Lung (tissue), 13 donors: Measurements from ENCODE around the gene ACMSD. TPM values are rescaled to one million over a fixed set of nuclear protein-coding genes. Genes with fewer than 3 reads are reported as not detected.

Experiments used
- ATAC-seq: fragments of 200-7000 bp; cut with Tn5 transposase; one replicate; pipeline ENCODE4 v1.9.1; 2020; ENCODE audit warnings: moderate number of reproducible peaks; ENCODE audit not compliant: insufficient read depth, low FRiP score
- DNase-seq, 3 donors: peaks; one replicate each; pipeline ENCODE4 v3.0.0-alpha.2; 2013 to 2017
- H3K27ac ChIP-seq, 2 donors: one replicate each; pipeline ENCODE4 v1.5.1; 2013; ENCODE audit warnings: mild to moderate bottlenecking in 2 of 2, moderate library complexity in 2 of 2, control low read depth in 1 of 2, inconsistent platforms in 1 of 2, low read depth in 1 of 2, low read length in 1 of 2
- H3K27me3 ChIP-seq, 3 donors: one replicate each; pipeline ENCODE4 v1.5.1; 2013; ENCODE audit warnings: low read length in 2 of 3; ENCODE audit not compliant: control insufficient read depth in 3 of 3, insufficient read depth in 3 of 3
- H3K36me3 ChIP-seq, 4 donors: one replicate each; pipeline ENCODE4 v1.5.1; 2013; ENCODE audit warnings: low read length in 4 of 4, mild to moderate bottlenecking in 1 of 4, moderate library complexity in 1 of 4; ENCODE audit not compliant: control insufficient read depth in 4 of 4, insufficient read depth in 4 of 4
- H3K4me1 ChIP-seq, 5 donors: one replicate each; pipeline ENCODE4 v1.5.1; 2013; ENCODE audit warnings: low read length in 5 of 5, mild to moderate bottlenecking in 2 of 5, moderate library complexity in 1 of 5; ENCODE audit not compliant: control insufficient read depth in 5 of 5, insufficient read depth in 5 of 5
- H3K4me3 ChIP-seq: one replicate; pipeline ENCODE4 v1.5.1; 2013; ENCODE audit warnings: mild to moderate bottlenecking, control low read depth, moderate library complexity
- H3K9ac ChIP-seq, 2 donors: one replicate each; pipeline ENCODE4 v1.5.1; 2013; ENCODE audit warnings: low read length in 2 of 2, control low read depth in 1 of 2; ENCODE audit not compliant: insufficient read depth in 1 of 2
- H3K9me3 ChIP-seq, 4 donors: one replicate each; pipeline ENCODE4 v1.5.1; 2013; ENCODE audit warnings: low read length in 3 of 4, mild to moderate bottlenecking in 1 of 4, moderate library complexity in 1 of 4; ENCODE audit not compliant: control insufficient read depth in 4 of 4, insufficient read depth in 3 of 4
- WGBS, 2 donors: extraction: QIAGEN DNeasy Blood & Tissue Kit; methylation state at CpG; one replicate each; pipeline ENCODE4 v1.1.7; 2013; 5-methylcytosine and 5-hydroxymethylcytosine counted together
- polyA plus RNA-seq, 2 donors: library from polyadenylated mRNA; stranded (reverse); fragments of 200-250 nt; gene quantifications; one replicate each; pipeline ENCODE4 v1.2.1, GENCODE V29; 2013
- small RNA-seq: library from RNA; depleted of rRNA; stranded (forward); fragments of <200 nt; gene quantifications from one replicate; pipeline ENCODE3, GENCODE V24; 2014; ENCODE audit warnings: low replicate concordance
- total RNA-seq, 2 donors: library from RNA; depleted of rRNA in 1 of 2; stranded (reverse); fragments of >200 nt in 1 of 2; gene quantifications; one replicate each; pipeline ENCODE4 v1.2.1, GENCODE V29; 2014 to 2021
- TF ChIP-seq, protein P1 (sequence below): IDR thresholded peaks from 2 replicates; pipeline ENCODE4 v1.5.1; 2012; ENCODE audit warnings: mild to moderate bottlenecking; ENCODE audit errors: control extremely low read depth, extremely low read depth
- donor health status: control.
- donor health status: control.
- donor health status: Bipolar disorder and iron deficiency.
- donor health status: healthy.
- donor health status: DM: yes; HTN: yes; CAD: no.

The ACMSD gene
- total and polyA plus RNA-seq, 4 donors: 0.08 to 0.14 (median 0.12) TPM; not detected in 1

DNA sequence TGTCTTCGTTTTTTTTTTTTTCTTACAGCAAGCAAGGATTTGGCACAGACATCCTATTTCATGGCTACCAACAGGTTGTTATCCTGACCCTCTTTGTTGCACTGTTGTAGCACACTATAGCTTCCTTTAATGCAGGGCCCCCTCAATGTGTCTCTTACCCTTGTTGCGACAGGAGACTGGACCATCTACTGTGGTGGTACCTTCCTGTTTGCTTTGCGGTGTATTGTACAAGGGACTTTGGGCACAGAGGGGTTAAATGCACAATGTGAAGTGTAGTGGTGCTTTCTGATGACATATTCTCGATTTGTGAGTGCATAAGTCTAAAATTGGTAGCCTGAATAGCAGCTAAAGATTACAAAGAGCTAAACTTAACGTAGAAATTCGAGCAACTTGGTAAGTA lies 107.7 kb downstream of the ACMSD start:
- 89 to 93% methylated on average over 6 of the region's 6 CpGs for WGBS, 2 donors
- ATAC-seq (no peak), DNase-seq (no peak)
- no peaks in the 10 kb centered on the region for H3K27me3 ChIP-seq
- peaks cover 0 to 4% (median 0%) of the 10 kb centered on the region in 5 donors for H3K4me1 ChIP-seq
- no peaks in the 10 kb centered on the region for H3K9me3 ChIP-seq
- TF ChIP-seq, protein P1, sequence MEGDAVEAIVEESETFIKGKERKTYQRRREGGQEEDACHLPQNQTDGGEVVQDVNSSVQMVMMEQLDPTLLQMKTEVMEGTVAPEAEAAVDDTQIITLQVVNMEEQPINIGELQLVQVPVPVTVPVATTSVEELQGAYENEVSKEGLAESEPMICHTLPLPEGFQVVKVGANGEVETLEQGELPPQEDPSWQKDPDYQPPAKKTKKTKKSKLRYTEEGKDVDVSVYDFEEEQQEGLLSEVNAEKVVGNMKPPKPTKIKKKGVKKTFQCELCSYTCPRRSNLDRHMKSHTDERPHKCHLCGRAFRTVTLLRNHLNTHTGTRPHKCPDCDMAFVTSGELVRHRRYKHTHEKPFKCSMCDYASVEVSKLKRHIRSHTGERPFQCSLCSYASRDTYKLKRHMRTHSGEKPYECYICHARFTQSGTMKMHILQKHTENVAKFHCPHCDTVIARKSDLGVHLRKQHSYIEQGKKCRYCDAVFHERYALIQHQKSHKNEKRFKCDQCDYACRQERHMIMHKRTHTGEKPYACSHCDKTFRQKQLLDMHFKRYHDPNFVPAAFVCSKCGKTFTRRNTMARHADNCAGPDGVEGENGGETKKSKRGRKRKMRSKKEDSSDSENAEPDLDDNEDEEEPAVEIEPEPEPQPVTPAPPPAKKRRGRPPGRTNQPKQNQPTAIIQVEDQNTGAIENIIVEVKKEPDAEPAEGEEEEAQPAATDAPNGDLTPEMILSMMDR: no peak
- no peak overlapping the region for H3K27ac ChIP-seq
- H3K36me3 ChIP-seq: peaks cover 16 to 45% (median 34%) of the 10 kb centered on the region in 4 donors
- H3K9ac ChIP-seq: no peak overlapping the region
- H3K4me3 ChIP-seq: no peak overlapping the region

DNA sequence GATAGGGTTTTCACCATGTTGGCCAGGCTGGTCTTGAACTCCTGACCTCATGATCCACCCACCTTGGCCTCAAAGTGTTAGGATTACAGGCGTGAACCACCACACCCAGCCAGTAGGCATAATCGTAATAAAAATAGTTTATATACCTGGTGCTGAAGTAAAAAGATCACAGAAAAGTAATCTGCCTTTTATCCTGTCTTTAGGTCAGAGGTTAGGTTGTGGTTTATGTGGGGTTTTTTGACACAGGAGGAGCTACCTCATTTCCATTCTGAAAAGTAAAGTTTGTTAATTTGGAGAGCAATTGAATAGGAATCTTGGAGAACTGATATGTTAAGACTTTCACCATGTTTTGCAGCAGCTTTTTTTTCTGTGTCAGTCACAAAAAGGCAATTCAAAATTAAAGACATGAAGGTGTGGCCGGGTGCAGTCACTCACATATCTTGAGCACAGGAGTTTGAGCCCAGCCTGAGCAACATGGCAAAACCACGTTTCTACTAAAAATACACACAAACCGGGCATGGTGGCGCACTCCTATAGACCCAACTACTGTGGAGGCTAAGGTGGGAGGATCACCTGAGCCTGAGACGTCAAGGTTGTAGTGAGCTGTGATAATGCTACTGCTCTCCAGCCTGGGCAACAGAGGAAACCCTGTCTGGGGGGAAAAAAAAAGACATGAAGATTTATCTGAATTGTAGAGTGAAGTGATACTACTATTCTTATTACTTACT lies 111.7 kb downstream of the ACMSD start:
- ATAC-seq (no peak), DNase-seq (no peak)
- WGBS, 2 donors: 84 to 87% methylated on average over 7 of the region's 7 CpGs
- Histone ChIP-seq H3K4me3 (no peak overlapping the region), H3K27me3 (no peaks in the 10 kb centered on the region), H3K9ac (peak overlapping the region in 1 of 2 donors; percentile 13), H3K27ac (no peak overlapping the region), H3K36me3 (peaks cover 22 to 59% (median 43%) of the 10 kb centered on the region in 4 donors), H3K9me3 (no peaks in the 10 kb centered on the region), H3K4me1 (no peaks in the 10 kb centered on the region)
- TF ChIP-seq, protein P1: no peak

DNA sequence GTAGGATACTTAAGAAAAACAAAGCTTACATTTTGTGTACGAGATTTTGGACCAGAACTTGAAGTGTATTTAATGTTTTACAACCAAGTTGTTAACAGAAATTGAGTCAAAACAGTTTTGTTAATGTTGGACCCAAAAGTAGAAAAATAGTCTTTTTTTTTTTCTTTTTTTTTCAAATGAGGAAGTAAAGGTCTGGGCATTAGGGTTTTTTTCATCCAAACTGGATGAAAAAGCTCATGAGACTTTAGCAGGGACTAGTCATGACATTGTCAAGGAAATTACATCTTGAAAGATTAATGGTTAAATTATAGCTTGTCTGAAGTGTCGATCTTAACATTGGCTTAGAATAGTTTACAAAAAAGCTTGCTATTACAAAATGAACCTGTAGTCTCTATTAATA lies 112.5 kb downstream of the ACMSD start:
- Histone ChIP-seq H3K9ac (no peak overlapping the region), H3K27me3 (no peaks in the 10 kb centered on the region), H3K4me1 (no peaks in the 10 kb centered on the region), H3K4me3 (no peak overlapping the region), H3K36me3 (peaks cover 22 to 58% (median 40%) of the 10 kb centered on the region in 4 donors), H3K9me3 (no peaks in the 10 kb centered on the region), H3K27ac (no peak overlapping the region)
- TF ChIP-seq, protein P1: no peak
- 67 to 80% methylated on average over 2 of the region's 2 CpGs for WGBS, 2 donors
- no peak for DNase-seq
- ATAC-seq: no peak

Small RNA genes lying within 50 kb of the gene (small RNA-seq; reads per million reads assigned to genes)
- gene AC110620.1: not detected
- not detected for gene MIR5590

Other genes starting within 250 kb of the ACMSD start
- gene TMEM163, start 119.6 kb upstream of the ACMSD start, total RNA-seq: 10 to 100 TPM in 1 of 2 donors, 1 to 10 TPM in 1; 5.8 to 34.6 TPM
- 10 to 100 TPM; 25.0 to 46.9 TPM for gene TMEM163, start 119.6 kb upstream of the ACMSD start, polyA plus RNA-seq
- gene CCNT2, start 80.2 kb downstream of the ACMSD start, total RNA-seq: 10 to 100 TPM; 33.3 to 83.9 TPM
- 10 to 100 TPM; 10.9 to 16.3 TPM for gene CCNT2, start 80.2 kb downstream of the ACMSD start, polyA plus RNA-seq
- 10 to 100 TPM; 11.0 to 21.1 TPM for gene MAP3K19, start 208.8 kb downstream of the ACMSD start, total RNA-seq
- 1 to 10 TPM; 1.9 to 2.9 TPM for gene MAP3K19, start 208.8 kb downstream of the ACMSD start, polyA plus RNA-seq
- 100 to 1,000 TPM in 1 of 2 donors, 10 to 100 TPM in 1; 33.1 to 107 TPM for gene RAB3GAP1, start 213.7 kb downstream of the ACMSD start, total RNA-seq
- 10 to 100 TPM; 15.2 to 17.7 TPM for gene RAB3GAP1, start 213.7 kb downstream of the ACMSD start, polyA plus RNA-seq